HEK293 (cell line): ENCODE measurements around the gene DYNLT1.

ENCODE experiments used
- HOXA7 ChIP-seq: sonication (generic); formaldehyde crosslinking; IDR thresholded peaks from 2 replicates; pipeline ENCODE4 v1.8.1; 2022; ENCODE audit warnings: missing genetic modification reagents, borderline replicate concordance
- ZFP41 ChIP-seq: fragments of 450-650 bp; formaldehyde crosslinking; IDR thresholded peaks from 2 replicates; pipeline ENCODE4 v1.5.1; 2016; ENCODE audit warnings: missing biosample characterization, missing genetic modification characterization, borderline replicate concordance
- TF ChIP-seq, protein P1 (sequence below): fragments of 450-650 bp; formaldehyde crosslinking; IDR thresholded peaks from 2 replicates; pipeline ENCODE4 v1.5.1; 2016; ENCODE audit warnings: missing biosample characterization, missing genetic modification characterization

- TF ChIP-seq HOXA7 (CRISPR knock-in tag) = no peak
- TF ChIP-seq, protein P1, sequence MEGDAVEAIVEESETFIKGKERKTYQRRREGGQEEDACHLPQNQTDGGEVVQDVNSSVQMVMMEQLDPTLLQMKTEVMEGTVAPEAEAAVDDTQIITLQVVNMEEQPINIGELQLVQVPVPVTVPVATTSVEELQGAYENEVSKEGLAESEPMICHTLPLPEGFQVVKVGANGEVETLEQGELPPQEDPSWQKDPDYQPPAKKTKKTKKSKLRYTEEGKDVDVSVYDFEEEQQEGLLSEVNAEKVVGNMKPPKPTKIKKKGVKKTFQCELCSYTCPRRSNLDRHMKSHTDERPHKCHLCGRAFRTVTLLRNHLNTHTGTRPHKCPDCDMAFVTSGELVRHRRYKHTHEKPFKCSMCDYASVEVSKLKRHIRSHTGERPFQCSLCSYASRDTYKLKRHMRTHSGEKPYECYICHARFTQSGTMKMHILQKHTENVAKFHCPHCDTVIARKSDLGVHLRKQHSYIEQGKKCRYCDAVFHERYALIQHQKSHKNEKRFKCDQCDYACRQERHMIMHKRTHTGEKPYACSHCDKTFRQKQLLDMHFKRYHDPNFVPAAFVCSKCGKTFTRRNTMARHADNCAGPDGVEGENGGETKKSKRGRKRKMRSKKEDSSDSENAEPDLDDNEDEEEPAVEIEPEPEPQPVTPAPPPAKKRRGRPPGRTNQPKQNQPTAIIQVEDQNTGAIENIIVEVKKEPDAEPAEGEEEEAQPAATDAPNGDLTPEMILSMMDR (tag by site-specific recombination) = no peak
- TF ChIP-seq ZFP41 (tag by site-specific recombination) = no peak
Observed at GRCh38 chr6:158611039-158611438, 33.5 kb downstream of the DYNLT1 start.
